KOPT-K1 (cell line): ENCODE results near the gene ZNF766.
"Not testable (repeated sequence)": the region's sequence is repeated elsewhere in the genome, so short reads cannot be mapped to it uniquely, and the experiment has no call there.

Experiments
- H3K27ac ChIP-seq: fragments of 200-600 bp; sonication (generic); 2 replicates; pipeline ENCODE4 v1.5.1; 2016; ENCODE audit warnings: antibody characterized with exemption, mild to moderate bottlenecking, low read depth, low read length; ENCODE audit not compliant: poor library complexity, severe bottlenecking
- H3K36me3 ChIP-seq: fragments of 200-600 bp; sonication (generic); 2 replicates; pipeline ENCODE4 v1.5.1; 2017; ENCODE audit warnings: antibody characterized with exemption, mild to moderate bottlenecking, low read length, moderate library complexity; ENCODE audit not compliant: insufficient read depth
- H3K9me3 ChIP-seq: fragments of 200-600 bp; sonication (generic); 2 replicates; pipeline ENCODE4 v1.5.1; 2017; ENCODE audit warnings: antibody characterized with exemption, low read length, mild to moderate bottlenecking; ENCODE audit not compliant: insufficient read depth, poor library complexity, severe bottlenecking

ZNF766 gene

GRCh38 chr19:52244021-52244420 lies 25.4 kb upstream of the ZNF766 start:
- H3K9me3 ChIP-seq, result no peaks in the 10 kb centered on the region

GRCh38 chr19:52248241-52248640 lies 21.1 kb upstream of the ZNF766 start:
- Histone ChIP-seq H3K36me3 (no peaks in the 10 kb centered on the region), H3K9me3 (peaks cover 3% of the 10 kb centered on the region), H3K27ac (no peak overlapping the region)

More at GRCh38 chr19:52244021-52244420, 25.4 kb upstream of the ZNF766 start:
- Histone ChIP-seq H3K36me3 (no peaks in the 10 kb centered on the region), H3K27ac (no peak overlapping the region)

- H3K27ac ChIP-seq, result no peak overlapping the region
- peaks cover 14% of the 10 kb centered on the region for H3K9me3 ChIP-seq
Measured at GRCh38 chr19:52258426-52258825, 11.0 kb upstream of the ZNF766 start.

GRCh38 chr19:52265556-52265955 lies 3.8 kb upstream of the ZNF766 start:
- H3K27ac ChIP-seq, H3K36me3 ChIP-seq: not testable (repeated sequence)
- peaks cover 20% of the 10 kb centered on the region for H3K9me3 ChIP-seq

More at GRCh38 chr19:52258426-52258825, 11.0 kb upstream of the ZNF766 start:
- H3K36me3 ChIP-seq, result no peaks in the 10 kb centered on the region

- Histone ChIP-seq H3K9me3 (peaks cover 55% of the 10 kb centered on the region), H3K36me3 (peaks cover 43% of the 10 kb centered on the region), H3K27ac (peak overlapping the region; percentile 93)
Measured at GRCh38 chr19:52270266-52270885, 989 bp downstream of the ZNF766 start.

GRCh38 chr19:52273301-52273700 lies 3.9 kb downstream of the ZNF766 start:
- Histone ChIP-seq H3K27ac (no peak overlapping the region), H3K9me3 (peaks cover 76% of the 10 kb centered on the region)

DNA sequence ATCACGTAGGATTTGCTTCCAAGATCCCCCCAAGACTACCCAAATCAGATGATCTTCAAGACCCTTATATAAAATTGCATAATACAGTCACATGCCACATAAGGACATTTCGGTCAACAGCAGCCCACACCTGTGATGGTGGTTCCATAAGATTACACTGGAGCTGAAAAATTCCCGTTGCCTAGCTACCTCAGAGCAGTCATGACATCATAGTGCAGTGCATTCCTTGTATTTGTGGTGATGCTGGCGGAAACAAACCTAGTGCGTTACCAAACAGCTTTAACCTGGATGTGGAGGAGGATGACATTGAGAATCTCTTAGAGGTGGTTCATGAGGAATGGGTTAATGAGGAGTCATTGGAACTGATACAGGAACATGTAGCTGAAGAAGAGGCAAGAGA lies 4.8 kb downstream of the ZNF766 start:
- Histone ChIP-seq H3K36me3 (peaks cover 81% of the 10 kb centered on the region), H3K9me3 (peaks cover 85% of the 10 kb centered on the region), H3K27ac (no peak overlapping the region)

More at GRCh38 chr19:52273301-52273700, 3.9 kb downstream of the ZNF766 start:
- peaks cover 73% of the 10 kb centered on the region for H3K36me3 ChIP-seq

DNA sequence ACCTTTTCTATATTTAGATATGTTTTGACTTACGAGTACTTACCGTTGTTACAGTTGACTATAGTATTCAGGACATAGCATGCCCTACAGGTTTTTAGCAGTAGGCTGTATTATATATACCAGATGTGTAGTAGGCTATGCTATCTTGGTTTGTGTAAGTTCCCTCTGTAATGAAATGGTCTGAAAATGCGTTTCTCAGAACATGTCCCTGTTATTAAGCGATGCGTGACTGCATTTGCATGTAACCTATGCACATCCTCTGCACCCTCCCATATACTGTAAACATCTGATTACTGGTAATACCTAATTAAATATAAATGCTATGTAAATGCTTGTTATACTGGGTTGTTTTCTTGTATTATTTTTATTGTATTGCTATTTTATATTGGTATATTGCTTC lies 6.6 kb downstream of the ZNF766 start:
- peaks cover 98% of the 10 kb centered on the region for H3K9me3 ChIP-seq
- no peak overlapping the region for H3K27ac ChIP-seq
- H3K36me3 ChIP-seq, result peaks cover 93% of the 10 kb centered on the region

DNA sequence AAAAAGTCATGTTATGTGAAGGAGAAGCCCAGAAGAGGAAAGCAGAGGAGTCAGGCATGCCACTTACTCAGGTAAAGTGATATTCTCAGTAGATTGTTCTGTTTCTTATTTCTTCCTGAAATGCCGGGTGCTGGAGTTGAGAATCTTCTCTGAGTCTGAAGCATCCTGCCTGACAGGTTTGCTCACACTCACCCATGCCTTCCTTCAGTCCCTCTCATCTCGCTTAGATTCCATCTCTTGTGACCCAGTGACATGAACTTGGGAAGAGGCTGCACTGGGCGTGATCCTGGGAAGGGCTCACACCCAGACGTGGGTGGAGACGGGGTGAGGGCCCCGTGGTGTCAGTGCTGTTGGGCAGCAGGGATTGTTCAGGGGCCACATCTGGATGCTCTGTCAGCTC lies 8.1 kb downstream of the ZNF766 start:
- H3K36me3 ChIP-seq, result peaks cover 93% of the 10 kb centered on the region
- H3K27ac ChIP-seq, result no peak overlapping the region
- peaks cover 98% of the 10 kb centered on the region for H3K9me3 ChIP-seq

DNA sequence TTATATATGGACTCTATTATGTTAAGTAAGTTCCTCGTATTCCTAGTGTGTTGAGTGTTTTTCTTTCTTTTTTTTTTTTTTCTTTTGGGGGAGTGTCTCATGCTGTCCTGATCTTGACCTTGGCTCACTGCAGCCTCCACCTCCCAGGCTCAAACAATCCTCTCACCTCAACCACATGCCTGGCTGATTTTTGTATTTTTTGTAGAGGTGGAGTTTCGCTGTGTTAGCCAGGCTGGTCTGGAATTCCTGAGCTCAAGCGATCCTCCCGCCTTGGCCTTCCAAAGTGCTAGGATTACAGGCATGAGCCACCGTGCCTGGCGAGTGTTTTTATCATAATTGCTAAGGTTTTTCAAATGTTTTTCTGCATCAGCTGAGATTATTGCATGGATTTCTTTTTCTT lies 16.9 kb downstream of the ZNF766 start:
- no peak overlapping the region for H3K27ac ChIP-seq
- peaks cover 95% of the 10 kb centered on the region for H3K9me3 ChIP-seq
- H3K36me3 ChIP-seq, result peaks cover 100% of the 10 kb centered on the region

- H3K27ac ChIP-seq, result no peak overlapping the region
- H3K9me3 ChIP-seq, result peaks cover 50% of the 10 kb centered on the region
- peaks cover 70% of the 10 kb centered on the region for H3K36me3 ChIP-seq
Measured at GRCh38 chr19:52291781-52292180, 22.4 kb downstream of the ZNF766 start.

GRCh38 chr19:52292946-52293345 lies 23.6 kb downstream of the ZNF766 start:
- Histone ChIP-seq H3K36me3 (peaks cover 58% of the 10 kb centered on the region), H3K9me3 (peaks cover 40% of the 10 kb centered on the region)
- not testable (repeated sequence) for H3K27ac ChIP-seq

GRCh38 chr19:52296400-52296772 lies 27.0 kb downstream of the ZNF766 start:
- peak overlapping the region; percentile 23 for H3K27ac ChIP-seq
- peaks cover 42% of the 10 kb centered on the region for H3K9me3 ChIP-seq
- H3K36me3 ChIP-seq, result peaks cover 54% of the 10 kb centered on the region

DNA sequence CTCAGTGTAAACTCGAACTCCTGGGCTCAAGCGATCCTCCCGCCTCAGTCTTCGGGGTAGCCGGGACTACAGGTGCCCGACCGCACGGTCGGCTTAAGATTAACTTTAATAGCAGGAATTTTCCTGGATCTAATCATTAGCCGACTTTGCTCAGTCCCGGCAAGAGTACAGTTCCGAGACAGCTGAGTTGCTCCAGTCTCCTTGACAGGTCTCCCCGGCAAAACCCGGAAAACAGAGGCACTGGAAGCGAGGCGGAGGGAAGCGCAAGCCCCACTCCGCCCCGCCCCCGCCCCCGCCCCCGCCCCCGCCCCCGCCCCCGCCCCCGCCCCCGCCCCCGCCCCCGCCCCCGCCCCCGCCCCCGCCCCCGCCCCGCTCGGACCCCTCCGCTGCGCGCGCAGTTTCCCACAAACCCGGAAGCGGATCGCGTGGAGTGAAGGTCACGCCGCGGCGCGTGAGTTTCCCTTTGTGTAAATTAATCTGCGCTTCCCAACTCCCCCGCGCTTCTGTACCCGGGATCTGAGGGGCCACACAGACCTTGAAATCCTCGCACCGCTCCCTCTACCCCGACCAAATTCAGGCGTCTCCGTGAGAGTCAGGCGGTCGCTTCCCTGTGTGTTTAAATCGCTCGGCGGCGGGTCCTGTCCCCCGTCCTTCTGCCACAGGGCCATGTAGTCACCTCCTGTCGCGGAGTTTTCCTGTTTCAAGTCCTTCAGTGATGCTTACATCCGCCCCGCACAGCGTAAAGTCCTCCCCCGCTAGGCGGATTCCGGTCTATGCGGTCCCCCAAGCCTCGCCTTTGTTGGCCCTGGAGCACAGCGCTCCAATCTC lies 27.6 kb downstream of the ZNF766 start, which contains the start of gene ZNF480:
ZNF480 (plus strand) TSS at position 397 of the 828 bp plus-strand sequence. CDS start 3,244 bp downstream, outside the sequence.
- peaks cover 54% of the 10 kb centered on the region for H3K36me3 ChIP-seq
- H3K27ac ChIP-seq, result peak within 1 kb of the TSS; percentile 91
- H3K9me3 ChIP-seq, result peaks cover 44% of the 10 kb centered on the region

DNA sequence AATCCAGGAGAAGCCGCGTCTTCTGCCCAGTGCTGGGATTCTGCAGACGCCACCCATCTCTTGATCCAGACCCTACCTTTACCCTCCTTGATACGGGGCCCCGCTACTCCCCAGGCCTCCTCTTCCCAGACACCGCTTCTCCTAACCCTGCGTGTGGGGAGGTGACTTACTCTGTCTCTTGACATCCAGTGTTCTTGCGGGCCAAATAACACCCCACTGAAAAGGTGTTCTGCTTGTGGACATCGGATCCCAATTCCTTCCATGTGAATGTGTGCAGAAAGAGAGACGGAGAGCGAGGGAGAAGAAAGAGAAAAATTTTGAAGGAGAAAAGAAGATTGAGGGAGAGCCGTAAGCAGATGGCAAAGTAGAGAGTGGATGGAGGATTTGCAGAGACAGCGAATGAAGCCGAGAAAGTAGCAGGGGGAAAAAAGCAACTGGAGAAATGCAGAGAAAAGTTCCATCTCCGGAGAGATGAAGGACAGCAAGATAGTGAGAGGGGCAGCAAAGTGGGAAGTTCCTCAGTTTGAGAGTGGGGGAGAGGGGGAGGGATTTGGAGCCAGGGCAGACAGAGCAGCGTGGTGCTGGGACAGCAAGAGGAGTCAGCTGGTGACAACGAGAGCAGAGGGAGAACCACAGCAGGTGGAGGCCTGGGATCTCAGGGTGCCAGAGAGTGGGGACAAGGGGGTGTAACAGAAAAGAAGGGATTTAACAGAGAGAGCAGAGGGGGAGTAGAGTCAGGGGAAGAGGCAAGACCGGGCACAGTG lies 28.4 kb downstream of the ZNF766 start:
- H3K9me3 ChIP-seq, result peaks cover 47% of the 10 kb centered on the region
- peaks cover 54% of the 10 kb centered on the region for H3K36me3 ChIP-seq
- H3K27ac ChIP-seq, result peak overlapping the region; percentile 91
